Ramos (cell line): Measurements from ENCODE around the gene ANXA4.
"Not testable (repeated sequence)": the region's sequence is repeated elsewhere in the genome, so short reads cannot be mapped to it uniquely, and the experiment has no call there.

ENCODE experiments used
- in situ Hi-C: fragments of 300-500 bp; cut with MboI; formaldehyde crosslinking; loops from one replicate; pipeline ENCODE4 v1.14.3; 2022; ENCODE audit warnings: low sequenced_read_pairs; ENCODE audit not compliant: unreplicated experiment

Gene ANXA4

GRCh38 chr2:69718338-69718965, 23.5 kb upstream of the ANXA4 start:
- in situ Hi-C loops = no loop called here

GRCh38 chr2:69720404-69720803, 21.5 kb upstream of the ANXA4 start:
- in situ Hi-C loops = loop anchor here (10.0 kb wide), 1 partner anchor 584 kb away; the partner anchor contains the start of gene FAM136A

- in situ Hi-C loops = loop anchor here (10.0 kb wide), 1 partner anchor 584 kb away; the partner anchor contains the start of gene FAM136A
These were observed 20.9 kb upstream of the ANXA4 start for GRCh38 chr2:69721022-69721421.

GRCh38 chr2:69723791-69724190, 18.1 kb upstream of the ANXA4 start:
- in situ Hi-C loops = loop anchor here (10.0 kb wide), 1 partner anchor 581 kb away; the partner anchor contains the start of gene FAM136A

- in situ Hi-C loops = loop anchor here (5.0 to 10.0 kb wide), 2 partner anchors 88 to 580 kb away; partner anchors contain the start of gene FAM136A
These were observed 17.3 kb upstream of the ANXA4 start for GRCh38 chr2:69724540-69725159.

GRCh38 chr2:69725706-69726360, 16.1 kb upstream of the ANXA4 start:
- in situ Hi-C loops = loop anchor here (5.0 to 10.0 kb wide), 2 partner anchors 86 to 579 kb away; partner anchors contain the start of gene FAM136A

- in situ Hi-C loops = loop anchor here (5.0 to 10.0 kb wide), 2 partner anchors 83 to 576 kb away; partner anchors contain the start of gene FAM136A
These were observed 12.7 kb upstream of the ANXA4 start for GRCh38 chr2:69729266-69729665.

- in situ Hi-C loops = loop anchor here (5.0 to 10.0 kb wide), 2 partner anchors 83 to 575 kb away; partner anchors contain the start of gene FAM136A
These were observed 12.2 kb upstream of the ANXA4 start for GRCh38 chr2:69729781-69730180.

GRCh38 chr2:69731147-69731970, 10.6 kb upstream of the ANXA4 start:
- in situ Hi-C loops = no loop called here

- in situ Hi-C loops = no loop called here
These were observed 8.4 kb upstream of the ANXA4 start for GRCh38 chr2:69733342-69734034.

GRCh38 chr2:69734035-69734611, 7.8 kb upstream of the ANXA4 start:
- in situ Hi-C loops = no loop called here

- in situ Hi-C loops = no loop called here
These were observed 6.9 kb upstream of the ANXA4 start for GRCh38 chr2:69734854-69735544.

- in situ Hi-C loops = no loop called here
These were observed 6.2 kb upstream of the ANXA4 start for GRCh38 chr2:69735686-69736085.

GRCh38 chr2:69738149-69738548, 3.8 kb upstream of the ANXA4 start:
- in situ Hi-C loops = not testable (repeated sequence)

GRCh38 chr2:69740502-69740951, 1.4 kb upstream of the ANXA4 start:
- in situ Hi-C loops = no loop called here

- in situ Hi-C loops = no loop called here
These were observed 732 bp upstream of the ANXA4 start for GRCh38 chr2:69741229-69741574.

GRCh38 chr2:69742322-69742952, 503 bp downstream of the ANXA4 start:
- in situ Hi-C loops = no loop called here

GRCh38 chr2:69743847-69744264, 1.9 kb downstream of the ANXA4 start:
- in situ Hi-C loops = no loop called here
